Measurements from ENCODE around the gene PADI1.
A peak's percentile ranks its signal among the peaks of the same experiment; 100 is the strongest.
"Not testable (repeated sequence)": the region's sequence is repeated elsewhere in the genome, so short reads cannot be mapped to it uniquely, and the experiment has no call there.

The PADI1 gene

DNA sequence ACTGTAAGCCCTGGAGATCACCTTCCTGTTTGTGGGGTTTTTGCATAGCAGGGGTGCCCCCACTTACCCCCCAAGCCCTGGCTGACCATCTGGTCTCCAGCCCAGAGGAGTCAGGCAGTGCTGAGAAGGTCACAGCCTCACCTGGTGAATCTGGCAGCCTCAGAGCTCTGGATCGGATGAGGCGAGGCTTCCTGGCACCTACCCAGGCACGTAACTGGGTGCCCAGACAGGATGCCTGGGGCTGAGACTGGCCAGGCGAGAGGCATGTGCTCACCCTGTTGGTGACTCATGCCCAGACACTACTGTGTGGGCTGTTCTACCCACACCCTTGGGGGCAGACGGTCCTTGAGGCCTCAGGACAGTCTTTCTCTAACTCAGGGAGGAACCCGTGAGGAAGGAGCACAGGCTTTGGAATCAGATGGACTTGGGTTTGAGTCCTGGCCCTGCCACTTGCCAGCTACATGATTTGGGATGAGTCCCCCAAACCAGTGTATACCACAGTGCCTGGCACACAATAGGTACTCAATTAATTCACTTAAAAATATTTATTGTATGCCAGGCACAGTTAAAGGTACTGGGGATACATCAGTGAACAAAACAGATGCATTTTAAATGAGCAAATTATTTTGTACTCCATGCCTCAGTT is 28.9 kb downstream of the PADI1 start:
- ChIA-PET CTCF (interaction anchor here (2.5 kb wide), 1 partner anchor 108 kb away, joined by 19 read pairs; no protein-coding TSS in a partner anchor), POLR2A (ENCODE audit: low non-redundant PET) (interaction anchor here (0.5 to 0.9 kb wide), 2 partner anchors 105 to 108 kb away, joined by 3 to 10 read pairs; no protein-coding TSS in a partner anchor)
- peak; percentile 97 for DNase-seq (ENCODE audit: low spot score)
- peak overlapping the region; percentile 100 for H3K27ac ChIP-seq
- TF ChIP-seq, protein P1, sequence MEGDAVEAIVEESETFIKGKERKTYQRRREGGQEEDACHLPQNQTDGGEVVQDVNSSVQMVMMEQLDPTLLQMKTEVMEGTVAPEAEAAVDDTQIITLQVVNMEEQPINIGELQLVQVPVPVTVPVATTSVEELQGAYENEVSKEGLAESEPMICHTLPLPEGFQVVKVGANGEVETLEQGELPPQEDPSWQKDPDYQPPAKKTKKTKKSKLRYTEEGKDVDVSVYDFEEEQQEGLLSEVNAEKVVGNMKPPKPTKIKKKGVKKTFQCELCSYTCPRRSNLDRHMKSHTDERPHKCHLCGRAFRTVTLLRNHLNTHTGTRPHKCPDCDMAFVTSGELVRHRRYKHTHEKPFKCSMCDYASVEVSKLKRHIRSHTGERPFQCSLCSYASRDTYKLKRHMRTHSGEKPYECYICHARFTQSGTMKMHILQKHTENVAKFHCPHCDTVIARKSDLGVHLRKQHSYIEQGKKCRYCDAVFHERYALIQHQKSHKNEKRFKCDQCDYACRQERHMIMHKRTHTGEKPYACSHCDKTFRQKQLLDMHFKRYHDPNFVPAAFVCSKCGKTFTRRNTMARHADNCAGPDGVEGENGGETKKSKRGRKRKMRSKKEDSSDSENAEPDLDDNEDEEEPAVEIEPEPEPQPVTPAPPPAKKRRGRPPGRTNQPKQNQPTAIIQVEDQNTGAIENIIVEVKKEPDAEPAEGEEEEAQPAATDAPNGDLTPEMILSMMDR (conservative IDR thresholded peaks at IDR 0.05; ENCODE audit: low read depth): no peak

DNA sequence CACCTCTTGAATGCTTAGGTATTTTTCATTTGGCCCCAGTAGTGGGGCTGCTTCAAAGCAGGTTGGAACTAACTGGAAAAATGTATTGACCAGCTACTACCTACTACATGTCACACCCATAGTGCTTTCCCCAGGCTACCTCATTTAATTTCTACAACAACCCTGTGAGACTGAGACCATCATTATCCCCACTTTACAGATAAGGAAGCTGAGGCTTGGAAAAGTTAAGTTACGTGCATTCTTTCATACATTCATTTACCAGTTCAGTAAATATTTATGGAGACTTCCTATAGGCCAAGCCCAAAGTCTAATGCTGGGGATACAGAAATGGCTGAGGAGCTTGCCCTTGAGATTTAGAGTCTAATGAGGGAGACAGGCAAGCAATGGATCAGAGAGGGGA is 29.5 kb downstream of the PADI1 start:
- TF ChIP-seq, protein P1 (conservative IDR thresholded peaks at IDR 0.05; ENCODE audit: low read depth): no peak
- ChIA-PET POLR2A (ENCODE audit: low non-redundant PET) (no interaction called here), CTCF (interaction anchor here (0.6 to 2.5 kb wide), 4 partner anchors 21 to 134 kb away, joined by 3 to 19 read pairs (median 3); no protein-coding TSS in a partner anchor)
- peak overlapping the region; percentile 100 for H3K27ac ChIP-seq
- DNase-seq (ENCODE audit: low spot score): no peak

DNA sequence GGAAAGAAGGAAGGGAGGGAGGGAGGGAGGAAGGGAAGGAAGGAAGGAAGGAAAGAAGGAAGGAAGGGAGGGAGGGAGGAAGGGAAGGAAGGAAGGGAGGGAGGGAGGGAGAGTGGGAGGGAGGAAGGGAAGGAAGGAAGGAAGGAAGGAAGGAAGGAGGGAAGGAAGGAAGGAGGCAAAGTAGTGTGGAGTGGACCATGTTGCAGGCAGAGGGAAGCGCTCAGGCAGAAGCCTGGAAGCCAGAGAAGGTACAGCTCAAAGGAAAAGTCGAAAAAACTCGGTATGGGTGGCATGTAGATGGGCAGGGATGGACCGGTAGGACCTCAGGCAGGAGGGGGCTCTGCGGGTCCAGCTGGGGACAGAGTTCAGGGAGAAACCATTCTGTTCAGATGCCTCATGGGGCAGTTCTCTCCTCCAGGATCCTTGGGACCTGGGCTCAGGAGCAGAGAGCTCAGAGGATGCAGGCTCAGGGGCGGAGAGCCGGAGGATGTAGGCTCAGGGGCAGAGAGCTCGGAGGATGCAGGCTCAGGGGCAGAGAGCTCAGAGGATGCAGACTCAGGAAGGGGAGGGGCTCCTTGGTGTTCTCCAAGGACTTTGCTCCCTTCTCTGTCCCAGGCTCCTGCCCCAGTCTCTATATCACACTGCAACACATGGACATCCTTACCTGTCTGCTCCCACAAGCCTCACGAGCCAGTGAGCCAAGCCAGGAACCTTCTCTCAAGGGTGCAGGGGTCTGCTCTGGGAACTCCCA is 30.4 kb downstream of the PADI1 start:
- ChIA-PET CTCF (interaction anchor here (0.5 to 2.5 kb wide), 4 partner anchors 22 to 110 kb away, joined by 3 to 19 read pairs (median 4); no protein-coding TSS in a partner anchor), POLR2A (ENCODE audit: low non-redundant PET) (no interaction called here)
- TF ChIP-seq, protein P1 (conservative IDR thresholded peaks at IDR 0.05; ENCODE audit: low read depth): no peak
- no peak for DNase-seq (ENCODE audit: low spot score)
- H3K27ac ChIP-seq: peak overlapping the region; percentile 78

DNA sequence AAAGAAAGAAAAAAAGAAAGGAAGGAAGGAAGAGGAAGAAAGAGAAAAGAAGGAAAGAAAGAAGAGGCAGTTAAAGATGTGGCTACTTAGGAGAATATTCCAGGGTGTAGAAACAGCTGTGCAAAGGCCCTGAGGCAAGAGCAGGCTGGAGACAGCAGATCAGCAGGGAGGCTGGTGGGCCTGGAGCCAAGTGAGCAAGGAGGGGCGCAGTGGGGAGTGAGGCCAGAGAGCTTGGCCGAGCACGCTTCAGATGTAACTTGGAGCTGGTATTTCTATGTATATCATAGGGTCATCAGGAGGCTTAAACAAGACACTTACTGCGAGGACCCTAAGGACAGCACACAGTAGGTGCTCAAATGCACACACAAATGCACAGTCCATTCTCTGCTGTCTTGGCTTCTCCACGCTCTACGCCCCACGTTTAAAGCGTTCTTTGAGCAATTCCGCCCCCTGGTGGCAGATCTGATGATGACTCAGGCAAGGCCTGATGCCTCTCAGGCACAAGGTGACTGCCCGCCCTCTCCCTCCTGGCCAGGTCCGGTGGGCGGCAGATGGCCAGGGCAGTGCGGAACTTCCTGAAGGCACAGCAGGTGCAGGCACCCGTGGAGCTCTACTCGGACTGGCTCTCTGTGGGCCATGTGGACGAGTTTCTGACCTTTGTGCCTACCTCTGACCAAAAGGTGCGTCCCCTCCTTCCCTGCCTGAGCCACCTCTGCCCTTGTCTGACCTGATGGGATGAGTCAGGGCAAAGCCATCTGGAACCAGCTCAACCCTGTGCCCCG is 32.0 kb downstream of the PADI1 start:
- peak; percentile 75 for DNase-seq (ENCODE audit: low spot score)
- peak overlapping the region; percentile 78 for H3K27ac ChIP-seq
- ChIA-PET CTCF (interaction anchor here (0.5 to 2.4 kb wide), 22 partner anchors 9 to 297 kb away, joined by 3 to 58 read pairs (median 4); partner anchors contain the start of gene PADI2), POLR2A (ENCODE audit: low non-redundant PET) (no interaction called here)
- TF ChIP-seq, protein P1 (conservative IDR thresholded peaks at IDR 0.05; ENCODE audit: low read depth): peak; percentile 80

DNA sequence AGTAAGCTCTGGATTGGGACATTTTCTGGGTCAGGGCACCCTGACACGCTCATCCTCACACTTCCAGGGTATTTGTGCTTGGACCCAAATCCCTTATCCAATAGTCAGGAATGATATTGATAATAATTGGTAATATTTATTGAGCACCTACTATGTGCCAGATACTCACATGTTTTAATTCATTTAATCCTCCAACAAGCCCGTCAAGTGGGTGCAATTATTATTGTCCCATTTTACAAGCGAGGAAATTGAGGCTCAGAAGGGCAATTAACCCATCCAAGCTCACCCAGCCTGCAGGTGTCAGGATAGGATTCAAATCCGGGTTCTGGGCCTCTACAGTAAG is 32.6 kb downstream of the PADI1 start:
- DNase-seq (ENCODE audit: low spot score): no peak
- H3K27ac ChIP-seq: peak overlapping the region; percentile 78
- POLR2A ChIA-PET (ENCODE audit: low non-redundant PET): no interaction called here
- CTCF ChIA-PET: interaction anchor here (0.6 to 2.4 kb wide), 18 partner anchors 8 to 298 kb away, joined by 3 to 58 read pairs (median 4); no protein-coding TSS in a partner anchor
- TF ChIP-seq, protein P1 (conservative IDR thresholded peaks at IDR 0.05; ENCODE audit: low read depth): no peak

DNA sequence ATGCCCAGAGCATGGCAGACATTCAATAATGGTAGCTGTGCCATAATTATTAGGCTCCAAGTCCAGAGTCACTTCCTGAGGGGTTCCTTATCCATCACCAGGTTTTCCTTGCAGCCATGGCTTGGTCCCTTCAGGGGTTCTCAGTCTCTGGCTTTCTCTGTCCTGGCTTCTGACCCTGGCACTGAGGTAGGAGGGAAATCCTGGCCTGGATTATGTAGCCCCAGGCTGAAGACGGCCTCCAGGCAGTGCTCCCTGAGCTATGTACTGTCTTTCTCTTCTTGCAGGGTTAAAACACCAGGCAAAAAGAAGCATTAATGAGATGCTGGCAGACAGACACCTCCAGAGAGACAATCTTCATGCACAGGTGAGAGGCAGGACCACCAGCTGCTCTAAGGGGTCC is 34.5 kb downstream of the PADI1 start:
- H3K27ac ChIP-seq: peak overlapping the region; percentile 78
- CTCF ChIA-PET: interaction anchor here (2.9 kb wide), 1 partner anchor 114 kb away, joined by 17 read pairs; no protein-coding TSS in a partner anchor
- DNase-seq (ENCODE audit: low spot score): peak; percentile 41
- TF ChIP-seq, protein P1 (conservative IDR thresholded peaks at IDR 0.05; ENCODE audit: low read depth): no peak
- POLR2A ChIA-PET (ENCODE audit: low non-redundant PET): no interaction called here

DNA sequence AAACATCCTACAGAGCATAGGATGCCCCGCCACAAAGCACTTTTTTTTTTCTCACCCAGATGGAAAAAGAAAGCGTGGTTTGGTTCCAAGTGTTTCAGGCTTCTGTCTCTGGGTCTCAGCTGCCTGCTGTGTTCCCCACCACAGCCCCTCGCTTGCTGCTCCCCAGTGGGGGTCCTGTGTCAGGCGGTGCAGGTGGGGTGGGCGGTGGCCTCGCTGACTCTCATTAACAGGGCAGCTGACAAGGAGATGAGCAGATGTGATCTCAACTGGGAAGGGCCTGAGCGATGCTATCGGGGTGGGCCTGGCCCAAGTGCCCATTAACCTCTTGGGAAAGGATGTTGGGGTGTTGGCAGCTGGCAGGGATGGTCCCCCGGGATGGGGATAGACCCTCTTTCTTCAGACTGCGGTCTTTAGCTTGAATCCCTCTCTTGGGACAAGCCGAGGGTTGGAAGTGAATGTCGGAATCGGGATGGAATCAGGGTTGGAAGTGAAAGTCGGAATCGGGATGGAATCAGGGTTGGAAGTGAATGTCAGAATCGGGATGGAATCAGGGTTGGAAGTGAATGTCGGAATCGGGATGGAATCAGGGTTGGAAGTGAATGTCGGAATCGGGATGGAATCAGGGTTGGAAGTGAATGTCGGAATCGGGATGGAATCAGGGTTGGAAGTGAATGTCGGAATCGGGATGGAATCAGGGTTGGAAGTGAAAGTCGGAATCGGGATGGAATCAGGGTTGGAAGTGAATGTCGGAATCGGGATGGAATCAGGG is 36.3 kb downstream of the PADI1 start:
- CTCF ChIA-PET: interaction anchor here (0.8 to 2.9 kb wide), 2 partner anchors 28 to 116 kb away, joined by 4 to 17 read pairs; no protein-coding TSS in a partner anchor
- POLR2A ChIA-PET (ENCODE audit: low non-redundant PET); DNase-seq (ENCODE audit: low spot score): not testable (repeated sequence)
- H3K27ac ChIP-seq: peak overlapping the region; percentile 78

DNA sequence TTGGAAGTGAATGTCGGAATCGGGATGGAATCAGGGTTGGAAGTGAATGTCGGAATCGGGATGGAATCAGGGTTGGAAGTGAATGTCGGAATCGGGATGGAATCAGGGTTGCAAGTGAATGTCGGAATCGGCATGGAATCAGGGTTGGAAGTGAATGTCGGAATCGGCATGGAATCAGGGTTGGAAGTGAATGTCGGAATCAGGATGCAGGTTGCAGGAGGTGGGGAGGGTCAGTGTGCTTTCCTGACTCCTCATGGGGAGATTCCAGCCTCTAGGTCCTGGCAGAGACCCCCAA is 36.8 kb downstream of the PADI1 start:
- DNase-seq (ENCODE audit: low spot score); POLR2A ChIA-PET (ENCODE audit: low non-redundant PET): not testable (repeated sequence)
- CTCF ChIA-PET: interaction anchor here (0.6 to 2.9 kb wide), 2 partner anchors 29 to 117 kb away, joined by 5 to 17 read pairs; no protein-coding TSS in a partner anchor
- peak overlapping the region; percentile 64 for H3K27ac ChIP-seq

Data from RWPE1 (cell line).